GM18867 (cell line): ENCODE data around the gene CXCL17.
A peak's percentile ranks its signal among the peaks of the same experiment; 100 is the strongest.

Experiments used
- ATAC-seq: cut with Tn5 transposase; IDR thresholded peaks from one replicate; pipeline ENCODE4 v1.9.1; 2021; ENCODE audit warnings: mild to moderate bottlenecking, moderate library complexity; ENCODE audit not compliant: unreplicated experiment

CXCL17 gene

DNA sequence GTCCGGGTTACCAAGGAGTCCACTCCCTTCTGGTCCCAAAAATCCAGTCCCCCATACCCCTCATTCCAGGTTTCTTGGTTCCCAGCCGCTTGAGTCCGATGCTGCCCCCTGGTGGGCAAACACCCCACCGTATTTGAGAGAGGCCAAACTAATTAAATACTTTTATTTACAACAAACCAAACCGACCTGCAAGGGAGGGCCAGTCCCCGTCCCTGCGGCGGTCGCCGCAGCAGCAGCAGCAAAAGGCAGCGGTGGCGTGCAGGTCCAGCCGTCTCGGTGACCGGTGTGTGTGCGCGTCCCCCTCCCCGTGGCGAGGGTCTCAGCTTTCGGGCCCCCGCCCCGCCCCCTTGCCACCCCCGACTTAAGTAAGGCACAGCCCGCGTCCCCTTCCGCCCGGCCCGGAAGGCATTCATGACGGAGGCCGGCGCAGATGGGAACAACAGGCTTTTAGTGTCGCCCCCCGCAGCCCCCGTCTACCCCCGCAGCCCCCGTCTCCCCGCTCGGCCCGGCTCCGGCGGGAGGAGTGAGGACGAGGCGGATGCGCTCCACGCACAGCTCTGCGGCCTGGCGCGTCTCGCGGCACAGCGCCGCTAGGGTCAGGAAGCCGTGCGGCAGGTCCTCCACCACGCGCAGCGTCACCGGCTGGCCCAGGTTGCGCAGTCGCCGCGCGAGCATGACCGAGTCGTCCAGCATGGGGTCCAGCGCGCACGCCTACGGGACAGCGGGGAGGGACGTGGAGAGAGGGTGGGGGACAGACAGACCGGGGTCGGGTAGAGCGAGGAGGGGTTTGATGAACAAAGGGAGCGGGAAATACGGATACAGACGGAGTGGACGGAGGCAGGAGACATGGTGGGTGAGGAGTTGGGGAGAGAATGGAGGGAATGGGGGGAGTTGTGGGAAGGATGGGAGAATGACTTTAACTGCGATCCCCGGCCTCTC is 41.1 kb downstream of the CXCL17 start:
- no peak for ATAC-seq

DNA sequence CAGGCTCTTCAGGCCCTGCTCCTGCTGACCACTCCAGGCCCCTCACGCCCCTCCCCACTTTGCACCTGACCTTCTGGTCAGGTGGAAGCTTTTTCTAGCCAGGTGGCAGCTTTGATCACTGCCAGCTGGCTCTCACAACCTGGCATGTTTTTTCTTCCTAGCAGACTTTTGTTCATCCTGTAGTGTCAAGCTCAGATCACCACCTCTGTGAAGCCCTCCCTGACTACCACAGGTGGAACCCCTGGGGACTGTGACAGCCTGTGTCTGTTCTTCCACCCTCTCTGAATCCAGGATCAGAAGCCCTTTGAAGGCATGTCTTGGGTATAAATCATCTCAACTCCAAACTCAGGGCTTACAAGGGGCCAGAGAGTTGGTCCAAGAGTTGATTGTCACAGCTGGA is 42.3 kb downstream of the CXCL17 start:
- no peak for ATAC-seq

- no peak for ATAC-seq
These were observed 45.2 kb downstream of the CXCL17 start for GRCh38 chr19:42397263-42398166.

DNA sequence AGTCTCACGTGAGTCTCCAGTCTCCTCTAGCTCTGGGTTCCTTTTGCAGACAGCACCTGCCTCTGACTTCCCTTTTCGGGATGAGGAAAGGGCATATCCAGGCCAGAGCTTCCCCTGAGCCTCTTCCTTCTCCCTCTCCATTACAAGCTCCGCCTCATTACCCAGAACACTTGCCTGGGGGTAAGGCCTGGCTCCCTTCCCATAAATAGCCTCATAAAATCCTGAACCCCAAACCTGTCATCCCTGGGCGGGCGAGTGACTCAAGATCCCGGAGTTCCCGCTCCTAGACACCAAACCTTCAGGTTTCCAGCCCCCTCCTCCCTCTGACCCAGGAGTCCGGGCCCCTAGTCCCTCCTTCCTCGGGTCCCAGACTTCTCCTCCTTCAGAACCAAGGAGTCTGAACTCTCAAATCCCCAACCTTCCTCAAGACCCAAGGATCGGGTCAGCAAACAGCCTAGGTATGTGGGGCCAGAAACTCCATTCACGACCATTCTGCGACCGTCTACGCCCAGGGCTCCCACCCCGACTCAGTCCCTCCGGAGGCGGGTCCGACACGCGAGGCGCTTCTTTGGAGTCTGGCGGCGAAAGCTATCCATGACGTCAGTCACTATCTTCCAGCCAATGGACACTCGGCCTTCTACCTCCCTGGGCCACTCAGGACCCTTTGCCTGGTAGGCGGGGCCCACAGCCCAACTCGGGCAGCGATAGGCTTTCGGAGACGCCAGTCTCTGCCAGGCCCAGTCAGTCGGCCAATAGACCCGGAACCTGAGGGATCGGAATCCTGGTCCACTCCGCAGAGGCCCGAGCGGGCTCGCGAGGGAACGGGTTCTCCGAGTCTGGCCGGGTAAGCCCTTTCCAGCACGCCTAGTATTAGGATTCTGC is 46.1 kb downstream of the CXCL17 start:
- peak; percentile 95 for ATAC-seq

- no peak for ATAC-seq
These were observed 48.0 kb downstream of the CXCL17 start for GRCh38 chr19:42394751-42395150.

- ATAC-seq, result no peak
These were observed 50.6 kb downstream of the CXCL17 start for GRCh38 chr19:42392165-42392564.

DNA sequence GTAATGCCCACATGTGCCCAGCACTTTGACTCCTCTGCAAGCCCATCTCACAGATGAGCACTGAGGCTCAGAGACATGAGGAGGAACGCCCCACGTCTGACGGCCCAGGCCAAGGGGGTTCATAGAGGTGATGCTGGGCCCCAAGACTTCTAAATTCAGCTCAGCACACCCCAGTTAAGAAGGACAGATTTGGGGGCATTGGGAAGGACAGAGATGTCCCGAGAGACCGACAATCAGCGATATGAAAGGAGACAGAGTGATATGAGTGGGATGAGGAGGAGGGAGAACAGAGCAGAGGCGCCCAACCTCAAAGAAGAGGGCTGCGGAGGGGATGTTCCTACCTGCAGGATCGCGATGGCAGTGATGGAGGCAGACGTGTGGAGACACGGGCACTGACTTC is 52.8 kb downstream of the CXCL17 start, which contains the start of gene CNFN:
Gene CNFN (minus strand): TSS at position 399 of the 400 bp plus-strand sequence. CDS start 1,260 bp downstream, outside the sequence.
- ATAC-seq, result no peak

- ATAC-seq, result no peak
These were observed 53.8 kb downstream of the CXCL17 start for GRCh38 chr19:42388851-42389489.

GRCh38 chr19:42386974-42387707 is 55.6 kb downstream of the CXCL17 start:
- peak; percentile 62 for ATAC-seq

DNA sequence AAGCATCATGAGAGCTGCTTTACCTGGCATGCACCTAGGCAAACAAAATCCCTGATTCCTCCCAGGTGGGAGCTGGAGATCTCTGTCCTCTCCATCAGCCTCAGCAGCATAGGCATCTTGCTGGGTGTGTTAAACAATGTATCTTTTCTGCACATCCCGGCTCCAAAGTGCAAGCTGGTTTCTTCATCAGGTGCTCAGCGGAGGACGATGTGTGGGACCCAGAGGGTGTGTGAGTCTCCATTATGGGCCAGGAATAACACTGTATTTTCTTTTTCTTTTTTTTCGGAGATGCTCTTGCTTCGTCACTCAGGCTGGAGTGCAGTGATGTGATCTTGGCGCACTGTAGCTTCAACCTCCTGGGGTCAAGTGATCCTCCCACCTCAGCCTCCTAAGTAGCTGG is 62.6 kb downstream of the CXCL17 start:
- ATAC-seq, result no peak
